KMS-11 (cell line): ENCODE results near the gene ZNF860.
A peak's percentile ranks its signal among the peaks of the same experiment; 100 is the strongest.
"Not testable (repeated sequence)": the region's sequence is repeated elsewhere in the genome, so short reads cannot be mapped to it uniquely, and the experiment has no call there.

Experiments used
- H2AFZ ChIP-seq: fragments of 200-600 bp; sonication (generic); 2 replicates; pipeline ENCODE4 v1.6.1; 2016; ENCODE audit warnings: antibody characterized with exemption, mixed run types, low read depth
- H3K27ac ChIP-seq: fragments of 200-600 bp; sonication (generic); 2 replicates; pipeline ENCODE4 v1.6.1; 2016; ENCODE audit warnings: mild to moderate bottlenecking, mixed run types
- H3K27me3 ChIP-seq: fragments of 200-600 bp; sonication (generic); 2 replicates; pipeline ENCODE4 v1.6.1; 2017; ENCODE audit warnings: mild to moderate bottlenecking, low read depth, mixed run types, moderate library complexity; ENCODE audit not compliant: insufficient read depth
- H3K36me3 ChIP-seq: fragments of 200-600 bp; sonication (generic); 2 replicates; pipeline ENCODE4 v1.6.1; 2017; ENCODE audit warnings: mild to moderate bottlenecking, mixed run types; ENCODE audit not compliant: insufficient read depth
- H3K4me1 ChIP-seq: fragments of 200-600 bp; sonication (generic); 2 replicates; pipeline ENCODE4 v1.6.1; 2016; ENCODE audit warnings: mild to moderate bottlenecking, low read depth, mixed run types; ENCODE audit not compliant: poor library complexity, severe bottlenecking
- H3K4me2 ChIP-seq: fragments of 200-600 bp; sonication (generic); 2 replicates; pipeline ENCODE4 v1.7.0; 2016; ENCODE audit warnings: mild to moderate bottlenecking, mixed run types
- H3K4me3 ChIP-seq: fragments of 200-600 bp; sonication (generic); IDR thresholded peaks from 2 replicates; pipeline ENCODE4 v1.6.1; 2017; ENCODE audit warnings: low read depth, low read length, mixed read lengths; ENCODE audit not compliant: insufficient read depth
- H3K79me2 ChIP-seq: fragments of 200-600 bp; sonication (generic); 2 replicates; pipeline ENCODE4 v1.6.1; 2016; ENCODE audit warnings: low read depth, mixed run types; ENCODE audit not compliant: insufficient read depth
- H3K9ac ChIP-seq: fragments of 200-600 bp; sonication (generic); 2 replicates; pipeline ENCODE4 v1.6.1; 2016; ENCODE audit warnings: mild to moderate bottlenecking, mixed run types
- H4K20me1 ChIP-seq: fragments of 200-600 bp; sonication (generic); 2 replicates; pipeline ENCODE4 v1.6.1; 2016; ENCODE audit warnings: mild to moderate bottlenecking, mixed run types; ENCODE audit not compliant: insufficient read depth
- CTCF ChIP-seq: fragments of 200-600 bp; sonication (generic); conservative IDR thresholded peaks from 2 replicates; pipeline ENCODE4 v1.6.1; 2017; ENCODE audit warnings: low read depth, mild to moderate bottlenecking, antibody characterized with exemption, low read length, moderate library complexity, mixed read lengths

The ZNF860 gene

GRCh38 chr3:32009957-32010356 is 28.4 kb downstream of the ZNF860 start:
- Histone ChIP-seq H3K79me2 (no peaks in the 10 kb centered on the region), H3K4me3 (no peak overlapping the region), H4K20me1 (no peaks in the 10 kb centered on the region), H3K27ac (no peak overlapping the region), H3K4me1 (no peaks in the 10 kb centered on the region), H3K36me3 (no peaks in the 10 kb centered on the region), H3K9ac (no peak overlapping the region), H3K4me2 (no peak overlapping the region), H3K27me3 (no peaks in the 10 kb centered on the region), H2AFZ (no peak overlapping the region)
- no peak for TF ChIP-seq CTCF

DNA sequence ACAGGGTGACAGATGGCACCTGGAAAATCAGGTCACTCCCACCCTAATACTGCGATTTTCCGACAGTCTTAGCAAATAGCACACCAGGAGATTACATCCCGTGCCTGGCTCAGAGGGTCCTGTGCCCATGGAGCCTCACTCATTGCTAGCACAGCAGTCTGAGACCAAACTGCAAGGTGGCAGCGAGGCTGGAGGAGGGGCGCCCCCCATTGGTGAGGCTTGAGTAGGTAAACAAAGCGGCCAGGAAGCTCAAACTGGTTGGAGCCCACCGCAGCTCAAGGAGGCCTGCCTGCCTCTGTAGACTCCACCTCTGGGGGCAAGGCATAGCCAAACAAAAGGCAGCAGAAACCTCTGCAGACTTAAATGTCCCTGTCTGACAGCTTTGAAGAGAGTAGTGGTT is 29.1 kb downstream of the ZNF860 start:
- H2AFZ ChIP-seq, H3K36me3 ChIP-seq, H3K27me3 ChIP-seq, H4K20me1 ChIP-seq, H3K4me2 ChIP-seq, H3K4me3 ChIP-seq, H3K27ac ChIP-seq, H3K4me1 ChIP-seq, H3K9ac ChIP-seq, H3K79me2 ChIP-seq: not testable (repeated sequence)

DNA sequence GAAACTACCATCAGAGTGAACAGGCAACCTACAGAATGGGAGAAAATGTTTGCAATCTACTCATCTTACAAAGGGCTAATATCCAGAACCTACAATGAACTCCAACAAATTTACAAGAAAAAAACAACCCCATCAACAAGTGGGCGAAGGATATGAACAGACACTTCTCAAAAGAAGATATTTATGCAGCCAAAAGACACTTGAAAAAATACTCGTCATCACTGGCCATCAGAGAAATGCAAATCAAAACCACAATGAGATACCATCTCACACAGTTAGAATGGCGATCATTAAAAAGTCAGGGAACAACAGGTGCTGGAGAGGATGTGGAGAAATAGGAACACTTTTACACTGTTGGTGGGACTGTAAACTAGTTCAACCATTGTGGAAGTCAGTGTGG is 34.1 kb downstream of the ZNF860 start:
- not testable (repeated sequence) for H3K4me1 ChIP-seq, H3K27me3 ChIP-seq, H3K27ac ChIP-seq, H3K9ac ChIP-seq, H4K20me1 ChIP-seq, H3K4me2 ChIP-seq, H2AFZ ChIP-seq, H3K36me3 ChIP-seq, H3K4me3 ChIP-seq, H3K79me2 ChIP-seq

DNA sequence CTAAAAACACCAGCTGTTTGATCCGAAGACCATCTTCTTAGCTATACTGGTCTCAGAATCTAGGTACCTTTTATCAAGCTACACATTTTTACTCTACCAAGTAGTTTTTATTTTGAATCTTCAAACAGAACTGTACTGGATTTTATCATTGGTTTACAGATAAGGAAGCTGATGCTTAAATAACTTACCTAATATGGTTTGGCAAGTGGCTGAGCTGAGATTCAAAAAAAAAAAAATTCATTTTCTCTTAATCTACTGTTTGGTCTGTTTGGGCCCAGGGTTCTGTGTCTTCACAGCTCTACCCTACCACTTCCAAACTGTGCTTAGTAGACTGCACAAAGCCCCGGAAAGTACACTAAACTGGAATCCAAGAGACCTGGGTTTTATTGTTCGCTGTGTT is 35.7 kb downstream of the ZNF860 start:
- no peaks in the 10 kb centered on the region for H3K79me2 ChIP-seq
- TF ChIP-seq CTCF: no peak
- H4K20me1 ChIP-seq: no peaks in the 10 kb centered on the region
- no peak overlapping the region for H3K9ac ChIP-seq
- H3K4me2 ChIP-seq: no peak overlapping the region
- H3K4me1 ChIP-seq: no peaks in the 10 kb centered on the region
- no peak overlapping the region for H2AFZ ChIP-seq
- H3K4me3 ChIP-seq: no peak overlapping the region
- H3K27ac ChIP-seq: no peak overlapping the region
- H3K27me3 ChIP-seq: no peaks in the 10 kb centered on the region
- no peaks in the 10 kb centered on the region for H3K36me3 ChIP-seq

- H3K27ac ChIP-seq: no peak overlapping the region
- H3K4me3 ChIP-seq: no peak overlapping the region
- H4K20me1 ChIP-seq: no peaks in the 10 kb centered on the region
- H3K9ac ChIP-seq: no peak overlapping the region
- H3K79me2 ChIP-seq: no peaks in the 10 kb centered on the region
- no peaks in the 10 kb centered on the region for H3K27me3 ChIP-seq
- peak; percentile 75 for TF ChIP-seq CTCF
- no peaks in the 10 kb centered on the region for H3K36me3 ChIP-seq
- no peak overlapping the region for H3K4me2 ChIP-seq
- no peaks in the 10 kb centered on the region for H3K4me1 ChIP-seq
- H2AFZ ChIP-seq: no peak overlapping the region
Observed at GRCh38 chr3:32018757-32019564, 37.4 kb downstream of the ZNF860 start.
